ENCODE data around the gene ANKRD13D.

DNA sequence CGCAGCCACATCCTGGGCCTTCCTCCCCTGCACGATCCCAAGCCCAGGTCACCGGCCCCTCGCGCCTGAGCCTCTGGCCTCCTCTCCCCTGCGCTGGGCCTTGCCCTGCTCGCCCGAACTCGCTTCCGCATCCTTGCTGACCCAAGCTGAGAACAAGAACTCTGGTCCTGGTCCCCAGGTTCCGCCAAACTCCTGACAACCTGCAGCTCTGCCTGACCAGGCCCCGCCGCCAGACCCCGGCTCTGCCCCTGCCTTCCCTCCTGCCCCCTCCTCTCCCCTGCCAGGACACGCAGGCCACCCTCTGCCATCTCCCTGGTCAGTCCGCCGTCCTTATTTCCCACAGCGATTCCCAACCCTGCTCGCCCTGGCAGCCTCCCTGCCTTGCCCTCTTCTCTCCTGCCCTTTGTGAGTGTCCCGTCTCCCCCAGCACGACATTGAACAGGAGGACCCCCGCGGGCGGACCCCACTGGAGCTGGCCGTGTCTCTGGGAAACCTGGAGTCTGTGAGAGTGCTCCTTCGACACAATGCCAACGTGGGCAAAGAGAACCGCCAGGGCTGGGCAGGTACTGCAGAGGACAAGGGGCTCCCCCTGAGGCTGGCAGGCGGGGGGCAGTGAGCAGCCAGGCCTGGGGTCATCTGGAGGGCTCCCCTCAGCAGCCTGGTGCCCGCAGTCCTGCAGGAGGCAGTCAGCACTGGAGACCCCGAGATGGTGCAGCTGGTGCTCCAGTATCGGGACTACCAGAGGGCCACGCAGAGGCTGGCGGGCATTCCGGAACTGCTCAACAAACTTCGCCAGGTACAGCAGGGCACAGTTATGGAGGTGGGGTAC lies 762 bp downstream of the ANKRD13D start:
- no peak for TF ChIP-seq POLR2A (IDR thresholded peaks at IDR 0.05; ENCODE audit: low read depth, low read length)
- 0 out of 2 replicates have a peak, but pooled peaks have one; percentile 26 for TF ChIP-seq POLR2AphosphoS5 (IDR thresholded peaks at IDR 0.05; ENCODE audit: low read depth, low read length)
- no peak for TF ChIP-seq TAF1 (IDR thresholded peaks at IDR 0.05; ENCODE audit: low read depth, low read length)

Measured in GM12891 (cell line).